GM12878 (cell line): Measurements from ENCODE around the gene USP35. TPM values are rescaled to one million over a fixed set of nuclear protein-coding genes. Genes with fewer than 3 reads are reported as not detected.

Experiments used
- ATAC-seq: fragments of 200-7000 bp; cut with Tn5 transposase; 3 replicates; pipeline ENCODE4 v1.9.1; 2020; ENCODE audit warnings: mild to moderate bottlenecking, moderate library complexity
- BruUV-seq: library from RNA; stranded (reverse); fragments of 400-500 nt; replicated peaks from 2 replicates; lab custom pipeline; 2021; lab: Mats Ljungman, UMichigan
- CTCF ChIA-PET: fragments of 300-600 bp; sonication (Branson Sonifier 250); formaldehyde crosslinking; extraction: SDS; loops from one replicate; lab custom pipeline; 2021; ENCODE audit warnings: inconsistent platforms; lab: Yijun Ruan, JAX
- POLR2A ChIA-PET: fragments of 350-600 bp; formaldehyde crosslinking; extraction: SDS; loops from one replicate; lab custom pipeline; 2021; ENCODE audit warnings: inconsistent platforms; lab: Charles Lee
- RAD21 ChIA-PET: fragments of 300-600 bp; sonication (Branson Sonifier 250); formaldehyde crosslinking; loops from one replicate; lab custom pipeline; 2023; ENCODE audit warnings: antibody characterized with exemption; ENCODE audit not compliant: unreplicated experiment; lab: Charles Lee
- SMC1A ChIA-PET: fragments of 300-600 bp; sonication (Branson Sonifier 250); formaldehyde crosslinking; loops from one replicate; lab custom pipeline; 2023; ENCODE audit not compliant: unreplicated experiment, uncharacterized antibody; lab: Charles Lee
- DNase-seq: peaks from one replicate; pipeline ENCODE4 v3.0.0-alpha.2; 2011; ENCODE audit warnings: low read depth, low spot score
- FAIRE-seq: peaks from 3 replicates; lab custom pipeline; 2011; peaks lifted over from hg19 to GRCh38; lab: Jason Lieb, UNC
- H2AFZ ChIP-seq: 2 replicates; pipeline ENCODE4 v1.6.0; 2011; ENCODE audit warnings: low read depth, low read length, control low read depth; ENCODE audit not compliant: control insufficient read depth
- H3K27ac ChIP-seq: 2 replicates; pipeline ENCODE4 v1.5.1; 2011; ENCODE audit warnings: control low read depth; ENCODE audit not compliant: control insufficient read depth, insufficient read depth
- H3K27me3 ChIP-seq, 2 experiments: replicated peaks in 1 of 2; 2 replicates each; pipeline versions ENCODE4 v1.6.0 to v1.6.1; 2011; ENCODE audit warnings: low read length in 1 of 2; ENCODE audit not compliant: control insufficient read depth in 2 of 2, insufficient read depth in 2 of 2
- H3K36me3 ChIP-seq, 2 experiments: 2 replicates each; pipeline ENCODE4 v1.5.1; 2011; ENCODE audit warnings: low read length in 1 of 2; ENCODE audit not compliant: control insufficient read depth in 2 of 2, insufficient read depth in 2 of 2
- H3K4me1 ChIP-seq: 2 replicates; pipeline ENCODE4 v1.6.1; 2011; ENCODE audit warnings: mild to moderate bottlenecking, low read length, moderate library complexity, mixed read lengths; ENCODE audit not compliant: control insufficient read depth, insufficient read depth
- H3K4me2 ChIP-seq: 2 replicates; pipeline ENCODE4 v1.6.0; 2011; ENCODE audit warnings: control low read depth; ENCODE audit not compliant: control insufficient read depth, insufficient read depth
- H3K4me3 ChIP-seq: fragments of 200-600 bp; sonication (generic); 2 replicates; pipeline ENCODE4 v1.5.1; 2016
- H3K79me2 ChIP-seq: 2 replicates; pipeline ENCODE4 v1.6.0; 2011; ENCODE audit warnings: low read length; ENCODE audit not compliant: control insufficient read depth, insufficient read depth
- H3K9ac ChIP-seq: 2 replicates; pipeline ENCODE4 v1.8.0; 2011; ENCODE audit warnings: low read length, control low read depth, mixed read lengths; ENCODE audit not compliant: control insufficient read depth, insufficient read depth
- H3K9me3 ChIP-seq: replicated peaks from 3 replicates; pipeline ENCODE4 v1.5.1; 2011; ENCODE audit warnings: mild to moderate bottlenecking, low read length; ENCODE audit not compliant: control insufficient read depth, insufficient read depth
- H4K20me1 ChIP-seq: 2 replicates; pipeline ENCODE4 v1.6.0; 2011; ENCODE audit not compliant: control insufficient read depth, insufficient read depth
- BCL11A ChIP-seq: IDR thresholded peaks from 2 replicates; pipeline ENCODE4 v1.6.1; 2011; ENCODE audit warnings: low read depth, low read length
- BCLAF1 ChIP-seq: fragments of 450-650 bp; IDR thresholded peaks from 2 replicates; pipeline ENCODE4 v1.6.1; 2017; ENCODE audit warnings: antibody characterized with exemption, mild to moderate bottlenecking, moderate library complexity
- CHD1 ChIP-seq: IDR thresholded peaks from 2 replicates; pipeline ENCODE4 v1.6.1; 2012; ENCODE audit warnings: low read depth, low read length, improper control_type of control experiment
- IKZF1 ChIP-seq: fragments of 450-650 bp; conservative IDR thresholded peaks from 2 replicates; pipeline ENCODE4 v1.6.1; 2017; ENCODE audit warnings: antibody characterized with exemption, mild to moderate bottlenecking
- LARP7 ChIP-seq: fragments of 450-650 bp; IDR thresholded peaks from 2 replicates; pipeline ENCODE4 v1.6.1; 2017; ENCODE audit warnings: mild to moderate bottlenecking
- MTA3 ChIP-seq: IDR thresholded peaks from 2 replicates; pipeline ENCODE4 v1.6.1; 2012; ENCODE audit warnings: low read length, inconsistent platforms, borderline replicate concordance
- NR2F1 ChIP-seq: fragments of 450-650 bp; conservative IDR thresholded peaks from 2 replicates; pipeline ENCODE4 v1.6.1; 2017; ENCODE audit warnings: mild to moderate bottlenecking
- RELA ChIP-seq: fragments of 450-650 bp; IDR thresholded peaks from 2 replicates; pipeline ENCODE4 v1.8.0; 2014; ENCODE audit warnings: borderline replicate concordance; ENCODE audit not compliant: partially characterized antibody
- RUNX3 ChIP-seq: IDR thresholded peaks from 2 replicates; pipeline ENCODE4 v1.6.1; 2012; ENCODE audit warnings: low read length, inconsistent platforms
- SMARCA5 ChIP-seq: fragments of 450-650 bp; IDR thresholded peaks from 2 replicates; pipeline ENCODE4 v1.6.1; 2017; ENCODE audit warnings: mild to moderate bottlenecking
- STAT1 ChIP-seq: fragments of 450-650 bp; conservative IDR thresholded peaks from 2 replicates; pipeline ENCODE4 v1.6.1; 2014; ENCODE audit warnings: antibody characterized with exemption, mild to moderate bottlenecking
- TAF1 ChIP-seq: IDR thresholded peaks from 2 replicates; pipeline ENCODE4 v1.6.1; 2011; ENCODE audit warnings: mild to moderate bottlenecking, low read depth, low read length, borderline replicate concordance
- TCF12 ChIP-seq: IDR thresholded peaks from 2 replicates; pipeline ENCODE4 v1.6.1; 2011; ENCODE audit warnings: low read depth, mild to moderate bottlenecking, low read length
- ZZZ3 ChIP-seq: IDR thresholded peaks from 2 replicates; pipeline ENCODE4 v1.6.1; 2011; ENCODE audit warnings: low read depth; ENCODE audit not compliant: control insufficient read depth, insufficient read length
- WGBS: methylation state at CpG from one replicate; pipeline ENCODE4 v1.1.6; 2016; ENCODE audit warnings: low lambda C conversion rate; ENCODE audit not compliant: insufficient replicate concordance, insufficient coverage; ENCODE audit errors: missing lambda C conversion rate; 5-methylcytosine and 5-hydroxymethylcytosine counted together
- in situ Hi-C: fragments of 300-500 bp; cut with MboI; formaldehyde crosslinking; loops from 9 replicates; pipeline ENCODE4 v1.14.3; 2018; ENCODE audit warnings: mixed read lengths
- intact Hi-C: fragments of 100-400 bp; cut with micrococcal nuclease; formaldehyde crosslinking; loops from one replicate; pipeline ENCODE4 v1.14.2; 2022; ENCODE audit not compliant: unreplicated experiment
- polyA plus RNA-seq, 11 experiments: library from polyadenylated mRNA; depleted of rRNA in 4 of 11; unstranded in 6 of 11; stranded (reverse) in 5 of 11; fragments of >200 nt; fragmentation: Nextera tagmentation in 4 of 11; fragmentation: Illumina TruSeq in 1 of 11; extraction: Ambion mirVana in 4 of 11; extraction: Trizol in 1 of 11; gene quantifications; 1 replicate in 1 of 11; 2 replicates in 10 of 11; pipeline versions ENCODE4 v1.2.1 to v1.2.3, GENCODE V29; 2011 to 2016; ENCODE audit warnings: inconsistent platforms in 2 of 11, missing spikeins in 2 of 11, low read depth in 1 of 11
- total RNA-seq, 4 experiments: library from RNA; depleted of rRNA in 3 of 4; stranded (reverse); fragments of >200 nt in 3 of 4; fragmentation: Illumina TruSeq in 1 of 4; extraction: Trizol in 1 of 4; gene quantifications; 2 replicates each; pipeline versions ENCODE4 v1.2.1 to v1.2.3, GENCODE V29; 2013 to 2021
- TF ChIP-seq, protein P1 (sequence below): IDR thresholded peaks from 2 replicates; pipeline ENCODE4 v1.6.1; 2012; ENCODE audit warnings: low read depth, low read length, improper control_type of control experiment
- TF ChIP-seq, protein P2 (sequence below): fragments of 450-650 bp; IDR thresholded peaks from 2 replicates; pipeline ENCODE4 v1.6.1; 2017; ENCODE audit warnings: mild to moderate bottlenecking, low read depth, inconsistent platforms; ENCODE audit not compliant: poor library complexity, severe bottlenecking

The USP35 gene
- total and polyA plus RNA-seq, 10 of the 15 experiments (the other 5 are each of a cell fraction or from before 2014, with no cell fraction given): 0.13 to 6.4 (median 3.1) TPM; not detected in 1

GRCh38 chr11:78139422-78140391, 49.0 kb upstream of the USP35 start, which contains the start of gene ALG8:
Gene ALG8 (minus strand): TSS chr11:78139626. CDS start chr11:78139588, 38 bp downstream.
- H3K36me3 ChIP-seq: peaks cover 0 to 4% of the 10 kb centered on the region in 2 experiments; a peak in 1 of 4 replicates
- BruUV-seq: TSS peak; percentile 97
- POLR2A ChIA-PET: interaction anchor here (0.5 to 2.2 kb wide), 9 partner anchors 10 to 396 kb away, joined by 3 to 8 read pairs (median 6); partner anchors contain the start of genes INTS4, KCTD21, NDUFC2 and USP35
- H3K4me3 ChIP-seq: peak within 1 kb of the TSS; percentile 88
- H2AFZ ChIP-seq: peak within 1 kb of the TSS; percentile 92
- intact Hi-C loops (loop anchor here (1.0 to 5.0 kb wide), 4 partner anchors 49 to 423 kb away; partner anchors contain the start of genes KCTD21, NDUFC2 and USP35), in situ Hi-C loops (no loop called here)
- H3K9me3 ChIP-seq: no peaks in the 10 kb centered on the region; the same call in 2 of the 3 replicates
- H3K4me2 ChIP-seq: peak within 1 kb of the TSS; percentile 98
- H3K27me3 ChIP-seq: no peaks in the 10 kb centered on the region
- H3K4me1 ChIP-seq: peaks cover 11% of the 10 kb centered on the region
- no peaks in the 10 kb centered on the region for H4K20me1 ChIP-seq
- CTCF ChIA-PET: interaction anchor here (0.6 to 1.9 kb wide), 9 partner anchors 8 to 554 kb away, joined by 3 to 6 read pairs (median 4); partner anchors contain the start of gene NDUFC2
- H3K79me2 ChIP-seq: peaks cover 31% of the 10 kb centered on the region
- H3K27ac ChIP-seq: peak within 1 kb of the TSS; percentile 82
- DNase-seq (peak; percentile 90), FAIRE-seq (peak; percentile 92), ATAC-seq (peak; percentile 96)
- SMC1A ChIA-PET: interaction anchor here (0.7 to 3.8 kb wide), 12 partner anchors 9 to 425 kb away, joined by 3 to 21 read pairs (median 4); partner anchors contain the start of genes KCTD21, NDUFC2 and USP35
- 3% methylated on average over 52 of the region's 52 CpGs for WGBS
- peak within 1 kb of the TSS; percentile 91 for H3K9ac ChIP-seq
- RAD21 ChIA-PET: interaction anchor here (0.9 to 2.1 kb wide), 6 partner anchors 44 to 425 kb away, joined by 4 to 9 read pairs (median 4); partner anchors contain the start of genes INTS4, KCTD21, NDUFC2 and USP35
- peak; percentile 41; the same call in 1 of the 2 replicates for TF ChIP-seq TCF12
- TF ChIP-seq ZZZ3: no peak
- no peak for TF ChIP-seq CHD1
- no peak; the same call in 1 of the 2 replicates for TF ChIP-seq NR2F1
- peak; percentile 96 for TF ChIP-seq IKZF1
- peak; percentile 61; the same call in 1 of the 2 replicates for TF ChIP-seq LARP7
- TF ChIP-seq STAT1: peak; percentile 96
- TF ChIP-seq BCL11A: 0 out of 2 replicates have a peak, but pooled peaks have one; percentile 1
- TF ChIP-seq RELA: no peak
- TF ChIP-seq MTA3: no peak; the same call in 1 of the 2 replicates
- TF ChIP-seq, protein P1, sequence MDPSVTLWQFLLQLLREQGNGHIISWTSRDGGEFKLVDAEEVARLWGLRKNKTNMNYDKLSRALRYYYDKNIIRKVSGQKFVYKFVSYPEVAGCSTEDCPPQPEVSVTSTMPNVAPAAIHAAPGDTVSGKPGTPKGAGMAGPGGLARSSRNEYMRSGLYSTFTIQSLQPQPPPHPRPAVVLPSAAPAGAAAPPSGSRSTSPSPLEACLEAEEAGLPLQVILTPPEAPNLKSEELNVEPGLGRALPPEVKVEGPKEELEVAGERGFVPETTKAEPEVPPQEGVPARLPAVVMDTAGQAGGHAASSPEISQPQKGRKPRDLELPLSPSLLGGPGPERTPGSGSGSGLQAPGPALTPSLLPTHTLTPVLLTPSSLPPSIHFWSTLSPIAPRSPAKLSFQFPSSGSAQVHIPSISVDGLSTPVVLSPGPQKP: no peak
- TF ChIP-seq, protein P2, sequence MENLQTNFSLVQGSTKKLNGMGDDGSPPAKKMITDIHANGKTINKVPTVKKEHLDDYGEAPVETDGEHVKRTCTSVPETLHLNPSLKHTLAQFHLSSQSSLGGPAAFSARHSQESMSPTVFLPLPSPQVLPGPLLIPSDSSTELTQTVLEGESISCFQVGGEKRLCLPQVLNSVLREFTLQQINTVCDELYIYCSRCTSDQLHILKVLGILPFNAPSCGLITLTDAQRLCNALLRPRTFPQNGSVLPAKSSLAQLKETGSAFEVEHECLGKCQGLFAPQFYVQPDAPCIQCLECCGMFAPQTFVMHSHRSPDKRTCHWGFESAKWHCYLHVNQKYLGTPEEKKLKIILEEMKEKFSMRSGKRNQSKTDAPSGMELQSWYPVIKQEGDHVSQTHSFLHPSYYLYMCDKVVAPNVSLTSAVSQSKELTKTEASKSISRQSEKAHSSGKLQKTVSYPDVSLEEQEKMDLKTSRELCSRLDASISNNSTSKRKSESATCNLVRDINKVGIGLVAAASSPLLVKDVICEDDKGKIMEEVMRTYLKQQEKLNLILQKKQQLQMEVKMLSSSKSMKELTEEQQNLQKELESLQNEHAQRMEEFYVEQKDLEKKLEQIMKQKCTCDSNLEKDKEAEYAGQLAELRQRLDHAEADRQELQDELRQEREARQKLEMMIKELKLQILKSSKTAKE: no peak
- peak; percentile 79 for TF ChIP-seq RUNX3
- peak; percentile 23; the same call in 1 of the 2 replicates for TF ChIP-seq BCLAF1
- TF ChIP-seq SMARCA5: 0 out of 2 replicates have a peak, but pooled peaks have one; percentile 20
- TF ChIP-seq TAF1: peak; percentile 91
